Gastroesophageal sphincter (tissue), 4 donors: ENCODE measurements around the gene SAMD5. TPM values are rescaled to one million over a fixed set of nuclear protein-coding genes. Genes with fewer than 3 reads are reported as not detected.

Experiments used
- ATAC-seq: fragments of 150-250 bp; one replicate; pipeline ENCODE4 v1.9.1; 2016; ENCODE audit warnings: mild to moderate bottlenecking, moderate library complexity
- H3K27ac ChIP-seq, 4 donors: fragments of 200-600 bp; sonication (generic) in 3 of 4; 1 replicate in 3 of 4; 2 replicates in 1 of 4; pipeline ENCODE4 v1.5.1; 2016 to 2019
- H3K27me3 ChIP-seq: fragments of 200-600 bp; sonication (generic); one replicate; pipeline ENCODE4 v1.5.1; 2019
- H3K36me3 ChIP-seq, 2 donors: fragments of 200-600 bp; sonication (generic); one replicate each; pipeline ENCODE4 v1.5.1; 2019; ENCODE audit warnings: control low read depth in 1 of 2
- H3K4me1 ChIP-seq, 3 donors: fragments of 200-600 bp; sonication (generic); 1 replicate in 2 of 3; 2 replicates in 1 of 3; pipeline ENCODE4 v1.5.1; 2016 to 2019; ENCODE audit warnings: control low read depth in 2 of 3
- H3K4me3 ChIP-seq, 2 donors: fragments of 200-600 bp; sonication (generic); one replicate each; pipeline ENCODE4 v1.5.1; 2019; ENCODE audit warnings: mild to moderate bottlenecking in 1 of 2, moderate library complexity in 1 of 2
- H3K9me3 ChIP-seq, 3 donors: fragments of 200-600 bp; sonication (generic); one replicate each; pipeline ENCODE4 v1.5.1; 2017 to 2019; ENCODE audit warnings: control low read depth in 2 of 3
- EP300 ChIP-seq: sonication (generic); formaldehyde crosslinking; IDR thresholded peaks from one replicate; pipeline ENCODE4 v1.6.1; 2017; ENCODE audit warnings: antibody characterized with exemption, mild to moderate bottlenecking
- POLR2A ChIP-seq, 2 donors: fragments of 450-650 bp; IDR thresholded peaks; one replicate each; pipeline ENCODE4 v1.6.1; 2017; ENCODE audit warnings: antibody characterized with exemption in 2 of 2, mild to moderate bottlenecking in 2 of 2, moderate library complexity in 1 of 2
- POLR2AphosphoS5 ChIP-seq: sonication (generic); formaldehyde crosslinking; IDR thresholded peaks from one replicate; pipeline ENCODE4 v1.6.1; 2017; ENCODE audit warnings: antibody characterized with exemption
- WGBS, 2 donors: methylation state at CpG; one replicate each; pipeline ENCODE4 v1.1.5; 2018; ENCODE audit warnings: low coverage in 1 of 2; 5-methylcytosine and 5-hydroxymethylcytosine counted together
- total RNA-seq, 4 donors: library from RNA; depleted of rRNA; stranded (reverse); fragments of >200 nt; gene quantifications; one replicate each; pipeline ENCODE4 v1.1.0, GENCODE V29; 2016
- TF ChIP-seq, protein P1 (sequence below), 4 experiments: fragments of 200-600 bp in 2 of 4; fragments of 450-650 bp in 2 of 4; sonication (generic) in 1 of 4; IDR thresholded peaks; one replicate each; pipeline ENCODE4 v1.5.1; 2017 to 2019; ENCODE audit warnings: antibody characterized with exemption in 4 of 4, mild to moderate bottlenecking in 2 of 4, moderate library complexity in 2 of 4

Gene SAMD5
- total RNA-seq, 4 donors from 2014 or later: 0.93 to 1.3 (median 0.96) TPM

DNA sequence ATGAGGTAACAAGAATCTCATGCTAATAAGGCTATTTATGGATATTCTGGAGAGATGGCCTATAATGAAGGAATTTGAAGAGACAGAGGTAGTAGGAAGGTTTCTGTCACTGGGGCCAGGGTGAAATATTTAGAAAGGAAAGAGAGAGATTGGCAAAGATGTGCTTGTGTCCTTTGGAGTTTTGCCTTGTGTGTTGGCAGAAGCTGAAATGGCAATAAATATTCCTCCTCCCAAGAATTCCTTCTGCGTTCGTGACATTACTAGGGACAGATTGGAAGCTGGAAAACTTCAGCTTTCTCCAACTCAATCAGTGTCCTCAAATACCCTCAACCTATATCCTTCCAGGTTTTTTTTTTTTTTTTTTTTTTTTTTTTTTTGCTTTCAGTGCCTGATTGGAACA, 6.3 kb downstream of the SAMD5 start:
- TF ChIP-seq EP300 (no peak), POLR2A (IDR thresholded peaks at IDR 0.05) (no peak), POLR2AphosphoS5 (no peak)
- TF ChIP-seq, protein P1, sequence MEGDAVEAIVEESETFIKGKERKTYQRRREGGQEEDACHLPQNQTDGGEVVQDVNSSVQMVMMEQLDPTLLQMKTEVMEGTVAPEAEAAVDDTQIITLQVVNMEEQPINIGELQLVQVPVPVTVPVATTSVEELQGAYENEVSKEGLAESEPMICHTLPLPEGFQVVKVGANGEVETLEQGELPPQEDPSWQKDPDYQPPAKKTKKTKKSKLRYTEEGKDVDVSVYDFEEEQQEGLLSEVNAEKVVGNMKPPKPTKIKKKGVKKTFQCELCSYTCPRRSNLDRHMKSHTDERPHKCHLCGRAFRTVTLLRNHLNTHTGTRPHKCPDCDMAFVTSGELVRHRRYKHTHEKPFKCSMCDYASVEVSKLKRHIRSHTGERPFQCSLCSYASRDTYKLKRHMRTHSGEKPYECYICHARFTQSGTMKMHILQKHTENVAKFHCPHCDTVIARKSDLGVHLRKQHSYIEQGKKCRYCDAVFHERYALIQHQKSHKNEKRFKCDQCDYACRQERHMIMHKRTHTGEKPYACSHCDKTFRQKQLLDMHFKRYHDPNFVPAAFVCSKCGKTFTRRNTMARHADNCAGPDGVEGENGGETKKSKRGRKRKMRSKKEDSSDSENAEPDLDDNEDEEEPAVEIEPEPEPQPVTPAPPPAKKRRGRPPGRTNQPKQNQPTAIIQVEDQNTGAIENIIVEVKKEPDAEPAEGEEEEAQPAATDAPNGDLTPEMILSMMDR (IDR thresholded peaks at IDR 0.05): no peak
- Histone ChIP-seq H3K27ac (no peak overlapping the region), H3K36me3 (no peaks in the 10 kb centered on the region), H3K9me3 (no peaks in the 10 kb centered on the region), H3K27me3 (peaks cover 20% of the 10 kb centered on the region), H3K4me1 (no peaks in the 10 kb centered on the region), H3K4me3 (no peak overlapping the region)
- ATAC-seq: no peak
- 12 to 31% methylated on average over 2 of the region's 2 CpGs for WGBS, 2 donors

DNA sequence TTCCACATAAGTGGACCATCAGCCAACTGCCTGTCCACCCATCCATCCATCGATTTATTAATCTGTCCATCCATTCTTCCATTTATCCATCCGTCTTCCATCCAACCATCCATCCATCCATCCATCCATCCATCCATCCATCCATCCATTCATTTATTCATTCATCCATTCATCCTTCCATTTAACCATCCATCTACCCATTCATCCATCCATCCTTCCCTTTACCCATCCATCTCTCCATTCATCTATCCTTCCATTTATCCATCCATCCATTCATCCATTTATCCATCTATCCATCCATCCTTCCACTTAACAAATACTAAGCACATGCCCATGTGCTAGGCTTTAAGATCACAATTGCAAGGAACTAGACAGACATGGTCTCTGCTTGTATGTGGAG, 6.8 kb downstream of the SAMD5 start:
- H3K36me3 ChIP-seq: no peaks in the 10 kb centered on the region

GRCh38 chr6:147522597-147522996, 14.1 kb downstream of the SAMD5 start:
- WGBS, 2 donors: 83 to 100% methylated on average over 1 of the region's 1 CpG
- no peak for ATAC-seq
- no peak overlapping the region for H3K4me3 ChIP-seq
- H3K27me3 ChIP-seq: peaks cover 6% of the 10 kb centered on the region
- H3K36me3 ChIP-seq: no peaks in the 10 kb centered on the region
- no peak overlapping the region for H3K27ac ChIP-seq
- TF ChIP-seq EP300: no peak
- TF ChIP-seq POLR2AphosphoS5: no peak
- TF ChIP-seq, protein P1 (IDR thresholded peaks at IDR 0.05): no peak
- no peak for TF ChIP-seq POLR2A (IDR thresholded peaks at IDR 0.05)
- no peaks in the 10 kb centered on the region for H3K9me3 ChIP-seq
- no peaks in the 10 kb centered on the region for H3K4me1 ChIP-seq

More for the DNA sequence above, 6.8 kb downstream of the SAMD5 start:
- Histone ChIP-seq H3K27me3 (peaks cover 15% of the 10 kb centered on the region), H3K4me3 (no peak overlapping the region), H3K27ac (no peak overlapping the region), H3K9me3 (no peaks in the 10 kb centered on the region), H3K4me1 (no peaks in the 10 kb centered on the region)
- 89 to 91% methylated on average over 2 of the region's 2 CpGs for WGBS, 2 donors
- TF ChIP-seq POLR2AphosphoS5 (no peak), POLR2A (IDR thresholded peaks at IDR 0.05) (no peak), EP300 (no peak)
- TF ChIP-seq, protein P1 (IDR thresholded peaks at IDR 0.05): no peak
- no peak for ATAC-seq

- WGBS, 2 donors: 98 to 100% methylated on average over 3 to 5 of the region's 5 CpGs
- peaks cover 6% of the 10 kb centered on the region for H3K27me3 ChIP-seq
- ATAC-seq: no peak
- no peak overlapping the region for H3K27ac ChIP-seq
- no peaks in the 10 kb centered on the region for H3K36me3 ChIP-seq
- H3K4me1 ChIP-seq: no peaks in the 10 kb centered on the region
- no peaks in the 10 kb centered on the region for H3K9me3 ChIP-seq
- no peak overlapping the region for H3K4me3 ChIP-seq
- TF ChIP-seq EP300 (no peak), POLR2AphosphoS5 (no peak), POLR2A (IDR thresholded peaks at IDR 0.05) (no peak)
- TF ChIP-seq, protein P1 (IDR thresholded peaks at IDR 0.05): no peak
Observed at GRCh38 chr6:147525519-147526209, 17.2 kb downstream of the SAMD5 start.

GRCh38 chr6:147527197-147527596, 18.7 kb downstream of the SAMD5 start:
- Histone ChIP-seq H3K9me3 (no peaks in the 10 kb centered on the region), H3K27me3 (peaks cover 6% of the 10 kb centered on the region), H3K36me3 (no peaks in the 10 kb centered on the region), H3K4me1 (no peaks in the 10 kb centered on the region), H3K4me3 (no peak overlapping the region), H3K27ac (no peak overlapping the region)
- WGBS, 2 donors: 96 to 100% methylated on average over 2 to 4 of the region's 4 CpGs
- TF ChIP-seq, protein P1 (IDR thresholded peaks at IDR 0.05): no peak
- no peak for TF ChIP-seq EP300
- no peak for TF ChIP-seq POLR2AphosphoS5
- no peak for ATAC-seq
